Measurements from ENCODE around the gene MOB2. TPM values are rescaled to one million over a fixed set of nuclear protein-coding genes. Genes with fewer than 3 reads are reported as not detected.

Gene MOB2
- total RNA-seq, 1 experiment from 2014 or later = 21.8 TPM

GRCh38 chr11:1478011-1478410 is 8.6 kb downstream of the MOB2 start:
- Histone ChIP-seq H3K4me3 (no peak overlapping the region), H3K4me1 (replicated peaks; ENCODE audit: insufficient read depth) (no peaks in the 10 kb centered on the region), H3K79me2 (ENCODE audit: low read depth) (no peaks in the 10 kb centered on the region), H4K20me1 (ENCODE audit: insufficient read depth) (0 out of 2 replicates have a peak, but pooled peaks cover 3% of the 10 kb centered on the region), H3K9me3 (ENCODE audit: insufficient read depth, low read depth) (no peaks in the 10 kb centered on the region), H3K27me3 (ENCODE audit: insufficient read depth, low read depth) (no peaks in the 10 kb centered on the region), H3K4me2 (no peak overlapping the region), H3K27ac (no peak overlapping the region), H3K36me3 (ENCODE audit: low read depth) (no peaks in the 10 kb centered on the region), H3K9me2 (ENCODE audit: insufficient read depth) (no peaks in the 10 kb centered on the region), H3F3A (ENCODE audit: insufficient read depth, low read depth) (no peaks in the 10 kb centered on the region), H2AFZ (no peak overlapping the region)
- no peak for DNase-seq
- ChIA-PET CTCF (no interaction called here), POLR2A (ENCODE audit: unreplicated experiment) (no interaction called here)
- TF ChIP-seq EZH2 (IDR thresholded peaks at IDR 0.05; ENCODE audit: low read depth) = no peak
- TF ChIP-seq, protein P1, sequence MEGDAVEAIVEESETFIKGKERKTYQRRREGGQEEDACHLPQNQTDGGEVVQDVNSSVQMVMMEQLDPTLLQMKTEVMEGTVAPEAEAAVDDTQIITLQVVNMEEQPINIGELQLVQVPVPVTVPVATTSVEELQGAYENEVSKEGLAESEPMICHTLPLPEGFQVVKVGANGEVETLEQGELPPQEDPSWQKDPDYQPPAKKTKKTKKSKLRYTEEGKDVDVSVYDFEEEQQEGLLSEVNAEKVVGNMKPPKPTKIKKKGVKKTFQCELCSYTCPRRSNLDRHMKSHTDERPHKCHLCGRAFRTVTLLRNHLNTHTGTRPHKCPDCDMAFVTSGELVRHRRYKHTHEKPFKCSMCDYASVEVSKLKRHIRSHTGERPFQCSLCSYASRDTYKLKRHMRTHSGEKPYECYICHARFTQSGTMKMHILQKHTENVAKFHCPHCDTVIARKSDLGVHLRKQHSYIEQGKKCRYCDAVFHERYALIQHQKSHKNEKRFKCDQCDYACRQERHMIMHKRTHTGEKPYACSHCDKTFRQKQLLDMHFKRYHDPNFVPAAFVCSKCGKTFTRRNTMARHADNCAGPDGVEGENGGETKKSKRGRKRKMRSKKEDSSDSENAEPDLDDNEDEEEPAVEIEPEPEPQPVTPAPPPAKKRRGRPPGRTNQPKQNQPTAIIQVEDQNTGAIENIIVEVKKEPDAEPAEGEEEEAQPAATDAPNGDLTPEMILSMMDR (conservative IDR thresholded peaks at IDR 0.05) = no peak
- BruUV-seq (replicated peaks) = no TSS peak
- intact Hi-C loops (cut with micrococcal nuclease; ENCODE audit: unreplicated experiment) = no loop called here

DNA sequence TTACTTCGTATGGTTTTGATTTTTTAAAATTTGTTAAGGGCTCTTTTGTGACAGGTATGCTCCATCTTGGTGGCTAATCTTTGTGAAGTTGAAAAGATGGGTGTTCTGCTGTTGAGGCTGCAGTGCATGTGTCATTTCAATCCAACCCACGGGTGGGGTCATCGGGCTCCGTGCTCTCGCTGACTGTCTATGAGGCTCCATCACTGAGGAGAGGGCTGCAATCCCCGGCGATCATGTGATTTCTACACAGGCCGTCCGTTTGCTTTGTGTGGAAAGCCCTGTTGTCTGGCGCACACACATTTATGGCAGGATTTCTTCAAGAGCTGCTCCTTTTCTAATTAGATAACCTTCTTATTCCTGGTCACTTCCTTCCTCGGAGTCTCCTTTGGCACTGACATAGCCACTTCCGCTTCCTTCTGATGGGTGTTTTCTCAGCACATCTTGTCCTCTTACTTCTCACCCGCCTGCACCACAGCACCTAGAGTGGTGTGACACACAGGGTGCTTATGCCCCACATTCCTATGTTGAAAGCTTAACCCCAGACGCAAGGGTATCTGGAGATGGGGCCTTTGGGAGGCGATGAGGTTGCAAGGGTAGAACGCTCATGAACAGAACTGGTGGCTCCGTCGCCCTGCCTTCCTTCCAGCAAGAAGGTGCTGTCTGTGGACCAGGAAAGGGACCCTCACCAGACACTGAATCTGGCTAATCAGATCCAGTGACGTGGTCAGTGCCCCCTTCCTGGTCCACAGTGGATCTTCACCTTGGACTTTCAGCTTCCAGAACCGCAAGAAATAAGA is 9.4 kb downstream of the MOB2 start:
- Histone ChIP-seq H3K27ac (no peak overlapping the region), H3K9me2 (ENCODE audit: insufficient read depth) (no peaks in the 10 kb centered on the region), H4K20me1 (ENCODE audit: insufficient read depth) (0 out of 2 replicates have a peak, but pooled peaks cover 3% of the 10 kb centered on the region), H3F3A (ENCODE audit: insufficient read depth, low read depth) (no peaks in the 10 kb centered on the region), H3K9me3 (ENCODE audit: insufficient read depth, low read depth) (no peaks in the 10 kb centered on the region), H2AFZ (no peak overlapping the region), H3K27me3 (ENCODE audit: insufficient read depth, low read depth) (no peaks in the 10 kb centered on the region), H3K4me1 (replicated peaks; ENCODE audit: insufficient read depth) (no peaks in the 10 kb centered on the region), H3K36me3 (ENCODE audit: low read depth) (no peaks in the 10 kb centered on the region), H3K4me3 (no peak overlapping the region), H3K4me2 (no peak overlapping the region), H3K79me2 (ENCODE audit: low read depth) (no peaks in the 10 kb centered on the region)
- no peak for DNase-seq
- CTCF ChIA-PET = no interaction called here
- no peak for TF ChIP-seq EZH2 (IDR thresholded peaks at IDR 0.05; ENCODE audit: low read depth)
- TF ChIP-seq, protein P1 (conservative IDR thresholded peaks at IDR 0.05) = no peak
- BruUV-seq (replicated peaks) = no TSS peak
- intact Hi-C loops (cut with micrococcal nuclease; ENCODE audit: unreplicated experiment) = no loop called here
- POLR2A ChIA-PET (ENCODE audit: unreplicated experiment) = no interaction called here

GRCh38 chr11:1475841-1476240 is 10.7 kb downstream of the MOB2 start:
- ChIA-PET POLR2A (ENCODE audit: unreplicated experiment) (no interaction called here), CTCF (no interaction called here)
- Histone ChIP-seq H3K4me2 (no peak overlapping the region), H3K4me1 (replicated peaks; ENCODE audit: insufficient read depth) (no peaks in the 10 kb centered on the region), H3K27ac (no peak overlapping the region), H3K9me3 (ENCODE audit: insufficient read depth, low read depth) (no peaks in the 10 kb centered on the region), H2AFZ (no peak overlapping the region), H4K20me1 (ENCODE audit: insufficient read depth) (0 out of 2 replicates have a peak, but pooled peaks cover 3% of the 10 kb centered on the region), H3K36me3 (ENCODE audit: low read depth) (no peaks in the 10 kb centered on the region), H3K4me3 (no peak overlapping the region), H3K27me3 (ENCODE audit: insufficient read depth, low read depth) (no peaks in the 10 kb centered on the region), H3K79me2 (ENCODE audit: low read depth) (no peaks in the 10 kb centered on the region), H3F3A (ENCODE audit: insufficient read depth, low read depth) (no peaks in the 10 kb centered on the region), H3K9me2 (ENCODE audit: insufficient read depth) (no peaks in the 10 kb centered on the region)
- no TSS peak for BruUV-seq (replicated peaks)
- no peak for DNase-seq
- intact Hi-C loops (cut with micrococcal nuclease; ENCODE audit: unreplicated experiment) = no loop called here
- TF ChIP-seq EZH2 (IDR thresholded peaks at IDR 0.05; ENCODE audit: low read depth) = no peak
- TF ChIP-seq, protein P1 (conservative IDR thresholded peaks at IDR 0.05) = no peak

All from PC-9 (cell line).